ENCODE data around the gene FGF22.

Gene FGF22

DNA sequence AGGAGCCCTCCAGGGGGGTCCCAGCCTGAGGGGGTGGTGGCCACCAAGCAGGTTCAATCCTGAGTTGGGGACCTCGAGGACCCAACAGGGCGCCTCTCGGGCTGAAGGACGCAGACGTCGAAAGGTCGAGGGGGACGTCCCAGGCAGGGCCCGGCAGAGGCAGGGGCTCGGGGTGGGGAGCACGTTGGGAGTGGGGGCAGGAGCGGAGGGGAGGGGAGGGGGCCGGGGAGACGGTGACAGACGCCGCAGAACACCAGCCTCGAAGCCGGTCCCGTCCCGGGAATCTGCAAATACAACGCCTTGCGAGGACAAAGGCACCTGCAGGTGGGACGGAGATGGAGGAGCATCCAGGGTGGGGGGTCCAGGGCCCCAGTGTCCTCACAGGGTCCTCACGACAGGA, 4.1 kb downstream of the FGF22 start:
- Histone ChIP-seq H3K27me3 (replicated peaks; ENCODE audit: control insufficient read depth, insufficient read depth, low read length) (no peaks in the 10 kb centered on the region), H3K36me3 (ENCODE audit: control insufficient read depth, insufficient read depth, low read length) (peaks cover 14% of the 10 kb centered on the region), H3K4me3 (replicated peaks; ENCODE audit: low read depth, low read length) (no peak overlapping the region)
- TF ChIP-seq CTCF (IDR thresholded peaks at IDR 0.05; ENCODE audit: insufficient read depth, low read length, poor library complexity, severe bottlenecking), result no peak
- no peak for DNase-seq (ENCODE audit: extremely low read depth, insufficient read length)

DNA sequence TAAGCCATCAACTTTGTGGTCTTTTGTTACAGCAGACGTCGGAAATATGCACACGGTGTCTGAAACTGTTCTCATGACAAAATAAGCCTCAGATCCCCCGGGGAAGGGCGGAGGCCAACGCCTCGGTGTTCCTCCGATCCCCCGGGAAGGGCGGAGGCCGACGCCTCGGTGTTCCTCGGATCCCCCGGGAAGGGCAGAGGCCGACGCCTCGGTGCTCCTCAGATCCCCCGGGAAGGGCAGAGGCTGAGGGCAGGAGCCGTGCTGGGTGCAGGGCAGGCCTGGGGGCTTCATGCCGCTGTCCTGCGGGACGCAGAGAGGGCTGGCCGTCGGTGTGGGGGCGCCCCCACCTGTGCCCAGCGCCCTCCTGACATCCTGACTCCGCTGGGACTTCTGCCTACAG, 4.7 kb downstream of the FGF22 start:
- Histone ChIP-seq H3K4me3 (replicated peaks; ENCODE audit: low read depth, low read length) (no peak overlapping the region), H3K27me3 (replicated peaks; ENCODE audit: control insufficient read depth, insufficient read depth, low read length) (no peaks in the 10 kb centered on the region), H3K36me3 (ENCODE audit: control insufficient read depth, insufficient read depth, low read length) (peaks cover 16% of the 10 kb centered on the region)
- no peak for TF ChIP-seq CTCF (IDR thresholded peaks at IDR 0.05; ENCODE audit: insufficient read depth, low read length, poor library complexity, severe bottlenecking)
- no peak for DNase-seq (ENCODE audit: extremely low read depth, insufficient read length)

DNA sequence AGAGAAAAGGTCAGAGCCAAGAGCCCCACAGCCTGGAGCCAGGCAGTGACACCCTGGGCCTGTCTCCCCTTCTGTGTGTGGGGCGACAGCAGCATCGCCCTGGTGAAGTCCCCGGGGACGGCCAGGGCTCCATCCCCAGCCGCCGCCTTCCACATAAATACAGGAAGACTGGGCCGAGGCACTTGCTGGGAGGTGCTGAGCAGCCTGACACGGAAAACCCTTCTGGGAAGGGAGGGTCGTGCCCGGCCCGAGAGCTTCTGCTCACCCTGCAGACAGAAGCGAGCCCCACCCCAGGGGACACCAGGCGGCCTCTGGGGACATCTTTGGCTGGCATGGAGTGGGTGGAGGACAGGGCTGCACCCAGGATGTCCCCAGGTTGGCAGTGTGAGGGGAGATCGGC, 5.1 kb downstream of the FGF22 start:
- Histone ChIP-seq H3K36me3 (ENCODE audit: control insufficient read depth, insufficient read depth, low read length) (peaks cover 18% of the 10 kb centered on the region), H3K27me3 (replicated peaks; ENCODE audit: control insufficient read depth, insufficient read depth, low read length) (no peaks in the 10 kb centered on the region), H3K4me3 (replicated peaks; ENCODE audit: low read depth, low read length) (no peak overlapping the region)
- no peak for DNase-seq (ENCODE audit: extremely low read depth, insufficient read length)
- TF ChIP-seq CTCF (IDR thresholded peaks at IDR 0.05; ENCODE audit: insufficient read depth, low read length, poor library complexity, severe bottlenecking), result no peak

DNA sequence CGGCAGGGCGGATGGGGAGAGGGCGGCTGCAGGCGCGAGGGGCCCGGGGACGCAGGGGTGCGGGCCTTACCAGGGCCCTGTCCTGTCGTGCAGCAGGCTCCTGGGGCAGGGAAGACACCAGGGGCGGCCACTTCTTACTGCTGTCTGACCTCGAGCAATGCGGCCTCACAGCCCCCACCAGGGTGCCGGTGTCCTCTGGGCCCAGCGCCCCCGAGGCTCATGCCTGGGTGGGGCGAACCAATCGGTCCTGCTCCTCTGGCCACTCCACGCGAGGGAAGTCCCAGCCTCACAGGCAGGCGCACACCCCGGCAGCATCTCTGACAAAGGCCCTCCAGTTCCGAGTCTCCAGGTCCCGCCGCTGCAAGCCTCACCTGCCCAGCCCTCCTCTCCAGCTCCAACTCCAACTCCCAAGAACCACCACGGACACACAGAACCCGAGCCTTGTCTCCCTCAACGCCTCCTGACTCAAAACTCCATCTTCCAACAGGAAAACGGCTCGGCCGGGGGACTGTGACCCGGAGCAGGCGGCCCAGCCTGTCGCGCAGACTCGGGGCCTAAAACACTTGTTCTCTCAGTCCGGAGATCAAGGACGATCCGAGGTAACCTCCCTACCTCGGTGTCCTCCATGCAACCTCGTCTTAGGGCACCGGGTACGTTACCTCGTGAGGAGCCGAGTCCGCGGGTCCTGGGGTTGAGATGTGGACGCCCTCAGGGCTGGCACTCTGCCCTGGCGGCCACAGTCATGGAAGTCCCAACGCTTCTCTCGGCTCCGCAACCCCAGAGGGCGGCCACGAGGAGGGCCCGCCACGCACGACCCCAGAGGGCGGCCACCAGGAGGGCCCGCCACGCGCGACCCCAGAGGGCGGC, 6.5 kb downstream of the FGF22 start:
- DNase-seq (ENCODE audit: extremely low read depth, insufficient read length), result no peak
- Histone ChIP-seq H3K27me3 (replicated peaks; ENCODE audit: control insufficient read depth, insufficient read depth, low read length) (no peaks in the 10 kb centered on the region), H3K4me3 (replicated peaks; ENCODE audit: low read depth, low read length) (no peak overlapping the region), H3K36me3 (ENCODE audit: control insufficient read depth, insufficient read depth, low read length) (peaks cover 18% of the 10 kb centered on the region)
- TF ChIP-seq CTCF (IDR thresholded peaks at IDR 0.05; ENCODE audit: insufficient read depth, low read length, poor library complexity, severe bottlenecking), result no peak

- no peak for DNase-seq (ENCODE audit: extremely low read depth, insufficient read length)
- Histone ChIP-seq H3K4me3 (replicated peaks; ENCODE audit: low read depth, low read length) (no peak overlapping the region), H3K36me3 (ENCODE audit: control insufficient read depth, insufficient read depth, low read length) (peaks cover 20% of the 10 kb centered on the region), H3K27me3 (replicated peaks; ENCODE audit: control insufficient read depth, insufficient read depth, low read length) (no peaks in the 10 kb centered on the region)
- no peak for TF ChIP-seq CTCF (IDR thresholded peaks at IDR 0.05; ENCODE audit: insufficient read depth, low read length, poor library complexity, severe bottlenecking)
Measured at GRCh38 chr19:646779-647565, 7.3 kb downstream of the FGF22 start.

All from GM06990 (cell line).